Left lung (tissue), 10 donors: ENCODE data around the gene AGK. TPM values are rescaled to one million over a fixed set of nuclear protein-coding genes. Genes with fewer than 3 reads are reported as not detected.
"Not testable (repeated sequence)": the region's sequence is repeated elsewhere in the genome, so short reads cannot be mapped to it uniquely, and the experiment has no call there.

ENCODE experiments used
- ATAC-seq: fragments of 200-7000 bp; cut with Tn5 transposase; one replicate; pipeline ENCODE4 v1.9.1; 2020; ENCODE audit warnings: moderate library complexity
- DNase-seq, 4 donors: peaks; one replicate each; pipeline ENCODE4 v3.0.0-alpha.2; 2013 to 2020
- H3K27ac ChIP-seq, 2 donors: fragments of 200-600 bp; sonication (generic) in 1 of 2; one replicate each; pipeline versions ENCODE4 v1.5.0 to v1.8.0; 2020 to 2021
- H3K27me3 ChIP-seq, 2 donors: fragments of 200-600 bp; sonication (generic) in 1 of 2; one replicate each; pipeline versions ENCODE4 v1.5.0 to v1.8.0; 2020 to 2021
- H3K36me3 ChIP-seq, 2 donors: fragments of 200-600 bp; sonication (generic) in 1 of 2; one replicate each; pipeline versions ENCODE4 v1.5.0 to v1.8.0; 2020 to 2021
- H3K4me1 ChIP-seq, 2 donors: fragments of 200-600 bp; one replicate each; pipeline ENCODE4 v1.8.0; 2021
- H3K4me3 ChIP-seq, 2 donors: fragments of 200-600 bp; sonication (generic) in 1 of 2; one replicate each; pipeline versions ENCODE4 v1.5.0 to v1.8.0; 2020 to 2021; ENCODE audit warnings: mild to moderate bottlenecking in 1 of 2
- H3K9me3 ChIP-seq, 2 donors: fragments of 200-600 bp; sonication (generic) in 1 of 2; one replicate each; pipeline versions ENCODE4 v1.5.0 to v1.8.0; 2020 to 2021
- CTCF ChIP-seq, 2 donors: fragments of 200-600 bp; sonication (generic) in 1 of 2; IDR thresholded peaks; one replicate each; pipeline versions ENCODE4 v1.5.0 to v1.8.0; 2021; ENCODE audit warnings: antibody characterized with exemption in 2 of 2
- intact Hi-C, 2 donors: fragments of 100-400 bp; cut with DNase I; formaldehyde crosslinking; loops; one replicate each; pipeline versions ENCODE4 v1.11.2 to v1.14.2; 2022
- polyA plus RNA-seq, 6 donors: library from polyadenylated mRNA; unstranded; fragments of 120-200 nt; gene quantifications; one replicate each; pipeline ENCODE4 v1.2.1, GENCODE V29; 2013; ENCODE audit not compliant: insufficient read length in 6 of 6
- total RNA-seq, 2 donors: library from RNA; stranded (reverse); fragmentation: NEBNext Ultra II Directional; extraction: Animal tissue kit (Norgen Biotek cat#: 25700); gene quantifications; one replicate each; pipeline ENCODE4 v1.2.1, GENCODE V29; 2021
- donor health status: DM: no; HTN: yes; CAD: no.
- donor health status: DM: no; HTN: no; CAD: no.

The AGK gene
- total and polyA plus RNA-seq, 8 donors = 24.4 to 40.6 (median 36.8) TPM

GRCh38 chr7:141640239-141640840 is 89.1 kb downstream of the AGK start:
- no peak for TF ChIP-seq CTCF (IDR thresholded peaks at IDR 0.05)

GRCh38 chr7:141641876-141642275 is 90.7 kb downstream of the AGK start:
- Histone ChIP-seq H3K27ac (no peak overlapping the region), H3K9me3 (no peaks in the 10 kb centered on the region), H3K27me3 (no peaks in the 10 kb centered on the region), H3K4me1 (no peaks in the 10 kb centered on the region), H3K36me3 (peaks cover 0 to 20% of the 10 kb centered on the region in 2 donors), H3K4me3 (no peak overlapping the region)
- intact Hi-C loops = no loop called here
- DNase-seq (no peak), ATAC-seq (no peak)
- TF ChIP-seq CTCF (IDR thresholded peaks at IDR 0.05) = no peak

More at GRCh38 chr7:141640239-141640840, 89.1 kb downstream of the AGK start:
- DNase-seq = no peak
- no peaks in the 10 kb centered on the region for H3K9me3 ChIP-seq
- H3K27ac ChIP-seq = no peak overlapping the region
- no peaks in the 10 kb centered on the region for H3K27me3 ChIP-seq
- H3K4me1 ChIP-seq = no peaks in the 10 kb centered on the region
- peaks cover 0 to 22% of the 10 kb centered on the region in 2 donors for H3K36me3 ChIP-seq
- no peak for ATAC-seq
- intact Hi-C loops = no loop called here
- no peak overlapping the region for H3K4me3 ChIP-seq

GRCh38 chr7:141645188-141645587 is 94.0 kb downstream of the AGK start:
- Histone ChIP-seq H3K27me3 (no peaks in the 10 kb centered on the region), H3K4me1 (no peaks in the 10 kb centered on the region), H3K36me3 (peaks cover 0 to 20% of the 10 kb centered on the region in 2 donors), H3K4me3 (no peak overlapping the region), H3K9me3 (no peaks in the 10 kb centered on the region), H3K27ac (no peak overlapping the region)
- no peak for TF ChIP-seq CTCF (IDR thresholded peaks at IDR 0.05)
- ATAC-seq (no peak), DNase-seq (no peak)
- intact Hi-C loops = no loop called here

GRCh38 chr7:141646826-141647480 is 95.7 kb downstream of the AGK start:
- intact Hi-C loops = no loop called here
- no peak overlapping the region for H3K27ac ChIP-seq
- H3K36me3 ChIP-seq = peaks cover 0 to 17% of the 10 kb centered on the region in 2 donors
- TF ChIP-seq CTCF (IDR thresholded peaks at IDR 0.05) = no peak
- no peaks in the 10 kb centered on the region for H3K27me3 ChIP-seq
- no peak overlapping the region for H3K4me3 ChIP-seq
- no peaks in the 10 kb centered on the region for H3K4me1 ChIP-seq
- no peak for ATAC-seq
- no peak for DNase-seq
- H3K9me3 ChIP-seq = no peaks in the 10 kb centered on the region

- H3K4me1 ChIP-seq, DNase-seq, H3K27me3 ChIP-seq, H3K4me3 ChIP-seq, H3K9me3 ChIP-seq, H3K27ac ChIP-seq, intact Hi-C loops, ATAC-seq: not testable (repeated sequence)
- peaks cover 0 to 17% of the 10 kb centered on the region in 2 donors for H3K36me3 ChIP-seq
Observed at GRCh38 chr7:141647701-141648100, 96.5 kb downstream of the AGK start.
